Activated CD8-positive, alpha-beta memory T cell treated with anti-CD3 and anti-CD28 coated beads, Interleukin-2, amount 50 U/mL, for 24 hours (primary cell): ENCODE data around the gene UBE2R2.
A peak's percentile ranks its signal among the peaks of the same experiment; 100 is the strongest.
"Not testable (repeated sequence)": the region's sequence is repeated elsewhere in the genome, so short reads cannot be mapped to it uniquely, and the experiment has no call there.

Source experiments
- DNase-seq: peaks from one replicate; pipeline ENCODE4 v3.0.0-alpha.2; 2020; ENCODE audit errors: extremely low read depth

The UBE2R2 gene, protein sequence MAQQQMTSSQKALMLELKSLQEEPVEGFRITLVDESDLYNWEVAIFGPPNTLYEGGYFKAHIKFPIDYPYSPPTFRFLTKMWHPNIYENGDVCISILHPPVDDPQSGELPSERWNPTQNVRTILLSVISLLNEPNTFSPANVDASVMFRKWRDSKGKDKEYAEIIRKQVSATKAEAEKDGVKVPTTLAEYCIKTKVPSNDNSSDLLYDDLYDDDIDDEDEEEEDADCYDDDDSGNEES

DNA sequence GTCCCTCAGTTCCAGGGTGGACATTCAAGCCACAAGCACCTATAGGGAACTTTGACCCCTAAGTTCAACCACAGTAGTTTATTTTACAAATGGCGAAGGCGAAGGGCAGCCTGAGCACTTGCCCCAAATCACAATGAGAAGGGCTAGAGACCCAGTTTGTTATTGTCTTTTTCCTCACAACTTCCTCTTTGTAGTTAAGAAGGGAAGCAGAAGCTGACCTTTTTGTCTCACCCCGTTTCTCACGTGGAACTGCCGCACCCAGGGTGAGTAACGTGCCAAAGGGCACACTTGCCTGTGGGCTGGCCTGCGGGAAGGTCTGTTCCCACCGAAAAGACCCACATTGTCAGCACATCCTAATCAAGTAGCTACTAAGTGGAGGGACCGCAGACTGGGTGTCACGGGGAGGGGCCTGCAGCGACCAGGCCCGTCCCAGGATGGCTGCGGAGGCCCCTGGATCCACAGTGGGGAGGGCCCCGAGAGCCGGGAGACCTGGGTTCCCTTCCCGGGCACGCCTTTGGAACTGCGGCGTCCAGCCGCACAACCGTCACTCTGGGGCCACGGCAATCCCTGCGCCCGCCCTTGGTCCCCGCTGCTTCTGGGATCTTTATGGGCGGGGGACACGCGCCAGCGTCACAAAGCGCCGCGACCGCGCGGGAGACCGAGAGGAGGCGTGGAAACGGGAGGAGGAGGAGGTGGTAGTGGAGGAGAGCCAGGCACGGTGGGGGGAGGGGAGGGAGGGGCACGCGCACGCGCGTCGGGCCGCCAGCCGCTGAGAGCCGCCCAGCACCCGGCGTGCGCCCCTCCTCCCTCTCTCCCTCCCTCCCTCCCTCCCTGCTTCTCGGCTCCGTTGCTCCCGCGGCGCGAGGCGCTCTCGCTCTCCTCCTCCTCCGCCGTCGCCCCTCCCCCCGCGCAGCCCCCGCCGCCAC, at the start of gene UBE2R2:
TSS of gene UBE2R2 (plus strand) at position 834 of the 926 bp plus-strand sequence. CDS start 598 bp downstream, outside the sequence.
- peak; percentile 76 for DNase-seq

DNA sequence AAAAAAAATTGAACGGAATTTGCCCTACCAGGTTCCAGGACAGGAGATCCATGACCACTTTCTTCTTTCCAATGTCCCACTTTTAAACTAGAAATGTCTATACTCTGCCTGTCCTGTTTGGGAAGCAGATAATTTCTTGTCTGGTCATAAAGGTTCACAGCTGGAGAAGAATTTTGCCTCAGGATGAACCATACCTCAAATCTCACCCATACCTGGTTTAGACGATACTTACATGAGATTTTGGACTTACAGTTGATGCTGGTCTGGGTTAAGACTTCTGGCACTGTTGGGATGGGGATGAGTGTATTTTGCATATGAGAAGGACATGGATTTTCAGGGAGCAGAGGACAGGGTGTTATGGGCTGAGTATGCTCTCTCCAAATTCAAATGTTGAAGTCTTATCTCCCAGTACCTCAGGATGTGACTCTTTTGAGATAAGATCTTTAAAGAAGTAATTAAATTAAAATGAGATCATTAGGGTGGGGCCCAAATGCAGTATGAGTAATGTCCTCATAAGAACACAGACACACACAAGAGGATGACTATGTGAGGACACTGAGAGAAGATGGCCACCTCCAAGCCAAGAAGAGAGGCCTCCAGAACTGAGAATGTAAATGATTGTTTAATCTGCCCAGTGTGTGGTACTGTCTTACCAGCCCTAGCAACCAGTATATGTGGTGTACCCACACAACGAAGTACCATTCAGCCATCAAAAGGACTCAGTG, 46.6 kb upstream of the UBE2R2 start:
- DNase-seq = not testable (repeated sequence)

DNA sequence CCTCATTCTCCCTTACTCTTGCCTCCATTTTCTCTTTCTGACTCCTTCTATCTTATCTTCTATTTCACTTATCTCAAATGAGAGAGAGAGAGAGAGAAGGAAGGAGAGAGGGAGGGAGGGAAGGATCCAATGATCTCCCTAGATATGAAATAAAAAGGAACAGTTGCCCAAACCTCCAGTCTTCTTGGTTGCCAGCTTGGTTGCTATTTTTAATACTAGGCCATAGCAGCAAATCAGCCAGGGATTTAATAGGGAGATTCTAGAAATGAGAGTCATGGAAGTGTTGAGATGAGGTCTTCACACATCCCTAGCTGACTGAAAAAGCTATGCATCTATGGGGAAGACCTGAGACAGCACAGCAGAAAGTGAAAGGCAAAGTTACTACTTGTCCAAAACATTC, 43.8 kb upstream of the UBE2R2 start:
- DNase-seq = not testable (repeated sequence)

DNA sequence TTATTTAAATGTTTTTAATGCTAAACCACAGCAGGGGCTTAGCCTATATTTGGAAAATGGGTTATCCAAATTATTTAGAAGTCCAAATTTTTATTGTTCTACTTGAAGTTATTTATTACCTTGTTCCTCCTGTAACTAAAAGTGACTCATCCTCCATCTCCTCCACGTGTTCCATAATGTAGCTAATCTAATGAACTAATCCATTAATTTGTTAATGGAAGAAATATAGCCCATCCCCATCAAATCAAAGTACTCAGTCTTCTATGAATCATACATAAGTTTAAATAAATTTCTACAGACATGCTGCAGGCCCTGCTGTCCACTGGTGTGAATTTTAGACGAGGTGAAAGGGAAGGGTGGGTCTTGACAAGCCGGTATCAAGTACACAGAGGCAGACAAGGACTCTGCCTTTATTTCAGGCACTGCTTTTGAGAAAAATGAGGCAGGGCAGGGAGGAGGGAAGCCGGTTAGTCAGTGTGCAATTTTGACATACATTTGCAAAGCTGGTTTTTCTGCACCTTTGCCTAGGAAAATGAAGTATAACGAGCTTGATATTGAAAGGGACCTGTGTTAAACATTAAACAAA, 42.8 kb upstream of the UBE2R2 start:
- not testable (repeated sequence) for DNase-seq

DNA sequence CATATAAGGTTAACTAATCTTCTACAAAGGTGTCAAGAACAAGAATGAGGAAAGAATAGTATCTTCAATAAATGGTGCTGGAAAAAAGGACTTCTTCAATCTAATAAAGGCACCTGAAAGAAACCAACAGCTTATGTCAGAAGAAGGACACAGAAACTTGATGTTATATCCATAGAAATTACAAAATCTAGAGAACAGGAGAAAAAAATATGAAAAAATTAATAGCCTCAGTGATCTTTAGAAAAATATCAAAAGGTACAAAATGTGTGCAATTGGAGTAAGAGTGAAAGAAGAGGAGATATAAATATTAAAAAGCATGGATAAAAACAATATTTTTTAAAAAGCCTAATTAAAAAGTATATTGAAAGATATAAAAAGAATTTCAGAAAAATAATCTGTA, 40.4 kb upstream of the UBE2R2 start:
- DNase-seq = no peak

DNA sequence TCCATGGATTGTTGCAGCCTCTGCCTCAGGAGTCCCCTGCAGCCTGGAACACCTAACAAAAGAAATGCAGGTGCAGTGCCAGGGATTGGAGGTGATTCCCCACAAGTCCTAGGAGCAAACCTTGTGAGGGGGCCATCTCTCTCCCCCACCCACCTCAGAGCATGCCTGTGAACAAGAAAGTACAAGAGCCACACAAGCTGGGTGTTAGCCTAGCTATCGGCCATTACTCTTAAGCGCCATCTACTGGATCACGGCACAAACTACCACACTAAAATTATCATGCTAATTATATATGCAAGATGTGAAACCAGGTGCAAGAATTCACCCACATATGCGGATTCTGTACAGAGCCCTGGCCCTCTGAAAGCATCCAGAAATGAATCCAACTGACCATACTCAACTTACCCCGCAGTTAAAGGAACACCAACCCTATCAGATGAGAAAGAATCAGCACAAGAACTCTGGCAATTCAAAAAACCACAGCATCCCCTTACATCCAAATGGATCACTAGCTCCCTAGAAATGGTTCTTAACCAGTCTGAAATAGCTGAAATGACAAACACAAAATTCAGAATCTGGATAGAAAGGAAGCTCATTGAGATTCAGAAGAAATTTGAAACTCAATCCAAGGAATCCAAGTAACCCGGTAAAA, 38.1 kb upstream of the UBE2R2 start:
- DNase-seq = peak; percentile 20

DNA sequence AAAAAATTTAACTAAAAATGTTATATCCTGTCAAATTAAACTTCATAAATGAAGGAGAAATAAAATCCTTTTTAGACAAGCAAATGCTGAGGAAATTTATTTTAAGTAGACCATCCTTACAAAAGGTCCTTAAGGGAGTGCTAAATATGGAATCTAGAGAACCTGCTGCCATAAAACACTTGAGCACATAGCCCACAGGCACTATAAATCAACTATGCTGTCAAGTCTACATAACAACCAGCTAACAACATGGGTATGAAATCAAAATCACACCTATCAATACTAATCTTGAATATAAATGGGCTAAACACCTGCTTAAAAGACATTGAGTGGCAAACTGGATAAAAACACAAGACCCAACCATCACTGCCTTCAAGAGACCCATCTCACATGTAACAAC, 36.7 kb upstream of the UBE2R2 start:
- DNase-seq = no peak

DNA sequence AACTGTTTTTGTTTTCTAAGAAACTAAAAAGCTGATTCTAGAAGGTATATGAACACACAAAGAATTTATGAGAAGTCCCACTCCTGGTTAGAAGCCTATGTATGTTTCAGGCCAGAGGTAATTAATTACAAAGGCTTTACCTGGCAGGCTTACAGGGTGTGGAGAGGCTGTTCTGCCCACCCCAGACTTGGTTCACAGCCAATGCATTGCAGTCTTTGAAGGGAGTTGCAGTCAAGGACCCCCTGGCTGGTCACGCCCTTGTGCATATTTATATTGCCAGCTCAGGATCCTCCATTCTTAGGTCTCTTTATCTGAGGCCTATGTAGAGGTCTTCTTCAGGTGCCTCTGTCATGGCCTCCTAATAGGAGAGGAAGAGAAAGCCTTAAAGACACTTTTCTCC, 35.2 kb upstream of the UBE2R2 start:
- no peak for DNase-seq

DNA sequence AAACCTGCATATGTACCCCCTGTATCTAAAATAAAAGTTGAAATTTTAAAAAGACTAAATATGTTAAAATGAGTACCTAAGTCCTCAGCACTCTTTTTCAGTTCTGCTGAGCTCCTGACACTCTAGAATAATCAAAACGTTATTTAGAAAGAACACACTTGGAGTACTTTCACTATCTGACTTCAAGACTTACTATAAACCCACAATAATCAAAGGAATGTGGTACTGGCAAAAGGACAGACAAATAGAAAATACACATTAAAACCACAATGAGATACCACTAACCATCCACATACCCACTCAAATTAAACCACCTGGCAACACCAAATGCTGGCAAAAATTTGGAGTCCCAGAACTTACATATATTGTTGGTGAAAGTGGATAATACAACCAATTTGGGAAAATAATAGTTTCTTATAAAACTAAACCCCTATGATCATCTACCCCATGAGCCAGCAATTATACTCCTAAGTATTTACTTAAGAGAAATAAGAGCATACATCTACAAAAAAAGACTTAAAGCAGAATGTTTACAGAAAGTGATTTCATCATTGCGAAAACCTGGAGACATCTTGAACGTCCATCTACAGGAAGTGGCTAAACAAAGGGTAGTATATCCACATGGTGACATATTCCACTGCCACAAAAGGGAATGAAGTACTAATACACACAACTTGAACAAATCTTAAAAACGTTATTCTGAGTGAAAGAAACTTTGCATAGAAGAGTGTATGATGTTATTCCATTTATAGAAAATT, 34.4 kb upstream of the UBE2R2 start:
- no peak for DNase-seq

DNA sequence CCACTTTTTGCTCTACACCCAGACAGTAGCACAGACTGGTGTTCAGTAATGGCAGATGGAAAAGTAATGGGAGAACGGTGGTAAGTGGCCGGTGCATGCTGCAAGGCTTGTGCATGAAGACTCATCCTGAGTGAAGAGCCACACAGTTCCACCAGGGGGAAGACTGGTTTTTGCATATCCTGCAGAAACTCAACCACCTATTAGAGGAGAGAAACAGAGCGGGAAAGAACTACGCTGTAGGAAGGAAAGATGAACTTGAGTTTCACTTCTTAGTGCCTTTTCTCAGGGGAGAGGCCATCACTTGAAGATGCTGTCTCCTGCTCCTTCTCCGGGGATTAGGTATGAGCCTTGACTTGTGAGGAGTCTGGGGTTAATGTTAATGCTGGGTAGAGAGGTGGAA, 31.0 kb upstream of the UBE2R2 start:
- no peak for DNase-seq

DNA sequence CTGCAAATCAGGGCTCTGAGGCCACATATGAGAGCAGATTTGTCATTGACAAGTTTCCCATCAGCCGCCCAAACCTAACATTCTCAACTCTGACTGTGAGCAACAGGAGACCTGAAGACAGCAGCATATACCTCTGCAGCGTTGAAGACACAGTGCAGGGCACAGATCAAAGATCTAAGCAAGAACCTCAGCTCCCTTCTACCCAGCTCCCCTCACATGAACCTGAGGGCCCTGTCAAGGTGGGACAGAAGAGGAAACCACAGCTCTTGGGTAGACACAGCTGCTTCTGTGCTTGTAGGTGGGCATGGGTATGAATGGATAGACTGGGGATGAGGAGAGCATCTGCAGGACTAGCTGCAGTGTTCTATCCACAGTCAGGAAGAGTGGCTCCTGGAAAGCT, 30.3 kb upstream of the UBE2R2 start:
- no peak for DNase-seq

DNA sequence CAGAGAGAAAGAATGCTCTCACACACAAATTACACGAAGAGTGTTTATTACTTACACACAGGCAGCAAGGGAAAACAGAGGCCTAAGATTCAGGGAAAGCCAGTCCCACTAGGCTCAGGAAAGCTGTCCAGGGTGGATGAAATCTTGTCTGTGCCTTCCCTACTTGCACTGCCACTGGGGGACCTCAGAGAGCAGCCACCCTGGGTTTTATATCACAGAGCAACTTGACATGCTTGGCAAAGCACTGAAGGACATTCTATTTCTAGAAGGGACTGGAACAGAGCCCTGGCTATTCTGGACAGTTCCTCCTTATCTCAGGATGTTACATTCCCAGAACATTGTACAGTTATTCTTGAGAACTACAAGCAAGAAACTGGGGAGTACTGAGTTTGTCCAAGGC, 29.1 kb upstream of the UBE2R2 start:
- DNase-seq = no peak

DNA sequence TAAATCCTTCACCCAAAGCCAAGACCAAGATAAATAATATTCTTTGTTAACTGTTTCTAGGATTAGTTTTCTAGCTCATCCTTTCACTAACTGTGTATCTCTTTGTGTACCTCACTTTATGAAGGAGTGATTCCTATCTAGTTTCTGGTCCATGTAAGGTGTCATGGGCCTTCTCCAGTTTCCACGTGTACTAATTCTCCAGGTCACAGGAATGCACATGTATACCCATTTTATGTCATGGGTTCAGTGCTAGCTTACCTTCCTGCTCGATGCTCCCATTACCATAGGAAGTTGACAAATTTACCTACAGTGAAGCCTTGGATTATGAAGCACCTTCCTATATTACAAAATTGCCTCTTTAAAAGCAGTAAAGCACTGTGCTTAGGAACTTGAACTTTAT, 27.5 kb upstream of the UBE2R2 start:
- not testable (repeated sequence) for DNase-seq

DNA sequence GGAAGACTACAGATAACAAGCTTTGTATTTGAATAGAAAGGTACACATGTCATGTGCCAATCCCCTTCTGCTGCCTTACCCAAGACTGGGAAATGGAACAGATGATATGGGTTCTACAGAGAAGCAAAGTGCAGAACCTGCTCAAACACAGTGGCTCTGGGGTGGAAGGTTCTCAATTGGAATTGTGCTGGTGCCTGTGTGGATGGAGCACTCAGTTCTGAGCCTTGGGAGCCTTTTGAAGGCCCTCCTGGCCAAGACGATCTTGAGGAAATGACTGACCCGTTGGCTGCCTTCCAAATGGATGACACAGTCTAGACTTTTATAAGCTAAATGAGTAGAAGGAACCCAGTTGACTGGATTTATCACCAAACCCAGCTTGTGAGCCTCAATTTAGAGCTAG, 25.8 kb upstream of the UBE2R2 start:
- DNase-seq = no peak

DNA sequence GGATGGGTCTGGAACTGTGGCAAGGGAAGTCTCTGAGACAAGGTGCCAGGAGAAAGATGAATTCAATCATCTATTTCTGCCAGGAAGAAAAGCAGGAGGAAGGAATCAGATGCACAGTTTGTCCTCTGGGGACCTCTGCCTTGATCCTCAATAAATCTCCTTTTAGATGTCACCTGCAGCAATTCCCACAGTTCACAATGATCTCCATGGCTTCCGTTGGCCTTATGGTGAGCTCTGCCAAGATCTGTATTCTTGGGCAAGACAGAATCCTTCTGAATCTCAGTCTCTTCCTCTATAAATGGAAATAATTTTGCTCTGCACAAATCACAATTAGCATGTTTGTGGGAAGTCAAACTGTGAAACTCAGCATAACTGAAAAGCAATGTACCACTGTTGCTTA, 23.5 kb upstream of the UBE2R2 start:
- not testable (repeated sequence) for DNase-seq

DNA sequence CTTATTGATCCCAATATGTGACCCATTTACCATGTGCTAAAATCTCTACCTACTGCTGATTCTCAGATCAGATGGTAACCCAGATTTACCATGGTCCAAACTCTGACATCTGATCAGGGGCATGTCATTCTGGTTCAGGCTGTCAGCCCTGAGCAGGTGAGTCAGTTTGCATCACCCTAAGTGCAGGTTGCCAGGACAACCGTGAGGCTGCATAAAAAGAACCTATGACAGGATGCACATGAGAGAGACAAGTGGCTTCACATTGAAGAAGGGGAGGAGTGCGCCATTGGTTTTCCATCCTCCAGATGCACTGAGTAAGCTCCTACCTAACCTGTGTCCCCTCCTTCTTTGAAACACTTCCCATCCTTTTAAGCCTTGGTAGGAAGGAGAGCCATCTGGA, 22.4 kb upstream of the UBE2R2 start:
- DNase-seq = no peak

DNA sequence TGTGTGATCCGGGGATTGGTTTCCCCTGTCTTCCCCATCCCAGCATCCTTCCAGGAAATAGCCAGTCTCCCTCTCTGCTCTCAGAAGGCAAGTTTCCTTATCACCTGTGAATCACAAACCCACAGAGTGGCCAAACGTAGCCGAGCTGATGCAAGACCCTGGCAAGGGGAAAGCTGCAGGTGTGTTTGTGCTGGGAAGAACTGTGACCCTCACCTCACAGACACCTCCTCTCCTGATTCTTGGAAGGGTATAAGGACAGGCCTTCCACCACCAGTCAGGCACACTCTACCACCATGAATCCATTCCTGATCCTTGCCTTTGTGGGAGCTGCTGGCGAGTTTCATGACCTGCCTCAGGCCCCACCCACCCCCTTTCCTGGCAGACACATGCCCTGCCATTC, 21.7 kb upstream of the UBE2R2 start, which contains the start of gene PRSS3:
TSS of gene PRSS3 (plus strand) at position 281 of the 400 bp plus-strand sequence. CDS start at position 294, 13 bp downstream.
- DNase-seq = no peak

DNA sequence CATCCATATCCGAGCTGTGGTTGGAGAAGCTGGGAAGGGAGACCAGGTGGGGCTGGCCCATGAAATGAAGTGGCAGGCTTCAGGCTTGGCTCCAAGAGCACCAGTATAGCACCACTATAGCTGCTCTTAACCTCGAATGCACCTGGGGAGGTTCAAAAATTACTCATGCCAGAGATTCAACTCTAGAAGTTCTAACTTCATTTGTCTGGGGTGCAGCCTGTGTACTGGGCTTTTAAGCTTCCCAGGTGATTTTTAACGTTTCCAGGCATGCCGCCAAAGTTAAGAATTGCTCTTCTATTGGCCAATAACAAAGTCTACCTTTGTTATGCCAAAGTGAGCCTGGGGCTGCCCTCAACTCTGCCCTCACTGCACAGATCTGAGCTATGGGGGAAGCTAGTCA, 21.1 kb upstream of the UBE2R2 start:
- DNase-seq = no peak

DNA sequence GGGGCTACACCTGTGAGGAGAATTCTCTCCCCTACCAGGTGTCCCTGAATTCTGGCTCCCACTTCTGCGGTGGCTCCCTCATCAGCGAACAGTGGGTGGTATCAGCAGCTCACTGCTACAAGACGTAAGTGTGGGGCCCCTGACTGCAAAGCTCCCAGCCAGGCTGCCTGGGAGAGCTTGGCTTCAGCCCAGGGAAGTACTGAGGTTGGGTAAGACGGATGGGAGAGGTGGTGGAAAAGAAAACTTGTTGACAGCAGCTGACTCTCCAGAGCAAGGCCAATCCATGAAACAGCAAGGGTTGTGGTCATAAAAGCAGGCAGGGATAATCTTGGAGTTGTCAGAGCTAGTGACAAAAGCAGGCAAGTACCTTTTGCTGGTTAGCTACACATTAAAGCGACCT, 20.3 kb upstream of the UBE2R2 start:
- DNase-seq = not testable (repeated sequence)

DNA sequence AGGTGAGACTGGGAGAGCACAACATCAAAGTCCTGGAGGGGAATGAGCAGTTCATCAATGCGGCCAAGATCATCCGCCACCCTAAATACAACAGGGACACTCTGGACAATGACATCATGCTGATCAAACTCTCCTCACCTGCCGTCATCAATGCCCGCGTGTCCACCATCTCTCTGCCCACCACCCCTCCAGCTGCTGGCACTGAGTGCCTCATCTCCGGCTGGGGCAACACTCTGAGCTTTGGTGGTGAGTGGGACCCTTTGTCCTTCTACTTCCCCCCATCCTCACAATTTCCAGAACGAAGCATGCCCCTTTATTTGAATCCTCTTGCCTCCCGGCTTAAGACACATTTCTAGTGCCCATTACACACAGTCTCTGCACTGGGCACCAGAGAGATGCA, 19.1 kb upstream of the UBE2R2 start:
- DNase-seq = no peak

DNA sequence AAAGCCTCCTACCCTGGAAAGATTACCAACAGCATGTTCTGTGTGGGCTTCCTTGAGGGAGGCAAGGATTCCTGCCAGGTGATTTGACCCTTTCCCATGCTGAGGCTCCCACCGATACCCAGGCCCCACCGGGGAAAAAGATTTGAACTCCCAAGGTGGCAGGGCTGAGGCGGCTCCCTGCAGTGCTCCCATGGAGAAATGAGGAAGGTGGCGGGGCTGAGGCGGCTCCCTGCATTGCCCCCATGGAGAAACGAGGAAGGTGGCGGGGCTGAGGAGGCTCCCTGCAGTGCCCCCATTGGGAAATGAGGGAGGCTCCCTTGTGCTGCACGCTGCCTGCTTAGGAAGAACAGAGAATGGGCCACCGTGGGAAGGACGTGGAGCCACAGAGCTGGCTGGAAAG, 18.4 kb upstream of the UBE2R2 start:
- no peak for DNase-seq
